HCT116 (cell line): Measurements from ENCODE around the gene RAB40AL.

Experiments
- ZBTB33 ChIP-seq: IDR thresholded peaks from 2 replicates; pipeline ENCODE4 v1.6.1; 2011; ENCODE audit warnings: mild to moderate bottlenecking, low read length, moderate library complexity; ENCODE audit not compliant: insufficient replicate concordance; ENCODE audit errors: extremely low read depth
- TF ChIP-seq, protein P1 (sequence below), 3 experiments: fragments of 200-600 bp in 1 of 3; sonication (generic) in 1 of 3; IDR thresholded peaks in 2 of 3; conservative IDR thresholded peaks in 1 of 3; 2 replicates each; pipeline ENCODE4 v1.5.1; 2012 to 2017; ENCODE audit warnings: low read depth in 2 of 3, low read length in 2 of 3, antibody characterized with exemption in 1 of 3, borderline replicate concordance in 1 of 3, control low read depth in 1 of 3, mild to moderate bottlenecking in 1 of 3, mixed read lengths in 1 of 3, mixed run types in 1 of 3, moderate library complexity in 1 of 3; ENCODE audit not compliant: insufficient read depth in 1 of 3

- TF ChIP-seq, protein P1, sequence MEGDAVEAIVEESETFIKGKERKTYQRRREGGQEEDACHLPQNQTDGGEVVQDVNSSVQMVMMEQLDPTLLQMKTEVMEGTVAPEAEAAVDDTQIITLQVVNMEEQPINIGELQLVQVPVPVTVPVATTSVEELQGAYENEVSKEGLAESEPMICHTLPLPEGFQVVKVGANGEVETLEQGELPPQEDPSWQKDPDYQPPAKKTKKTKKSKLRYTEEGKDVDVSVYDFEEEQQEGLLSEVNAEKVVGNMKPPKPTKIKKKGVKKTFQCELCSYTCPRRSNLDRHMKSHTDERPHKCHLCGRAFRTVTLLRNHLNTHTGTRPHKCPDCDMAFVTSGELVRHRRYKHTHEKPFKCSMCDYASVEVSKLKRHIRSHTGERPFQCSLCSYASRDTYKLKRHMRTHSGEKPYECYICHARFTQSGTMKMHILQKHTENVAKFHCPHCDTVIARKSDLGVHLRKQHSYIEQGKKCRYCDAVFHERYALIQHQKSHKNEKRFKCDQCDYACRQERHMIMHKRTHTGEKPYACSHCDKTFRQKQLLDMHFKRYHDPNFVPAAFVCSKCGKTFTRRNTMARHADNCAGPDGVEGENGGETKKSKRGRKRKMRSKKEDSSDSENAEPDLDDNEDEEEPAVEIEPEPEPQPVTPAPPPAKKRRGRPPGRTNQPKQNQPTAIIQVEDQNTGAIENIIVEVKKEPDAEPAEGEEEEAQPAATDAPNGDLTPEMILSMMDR (IDR thresholded peaks at IDR 0.05 in 2 of 3, conservative IDR thresholded peaks at IDR 0.05 in 1 of 3; ENCODE audit: borderline replicate concordance in 1 of 3, insufficient read depth in 1 of 3, low read depth in 2 of 3, low read length in 2 of 3), result no peak
- TF ChIP-seq ZBTB33, result no peak
Observed at GRCh38 chrX:102975016-102975415, 37.9 kb downstream of the RAB40AL start.
